Mesodermal cell (in vitro differentiated cells): ENCODE measurements around the gene SLC14A1.

Source experiments
- H3K27ac ChIP-seq: 2 replicates; pipeline ENCODE4 v1.7.0; 2013; ENCODE audit warnings: mild to moderate bottlenecking, low read depth, low read length, moderate library complexity; ENCODE audit not compliant: severe bottlenecking
- H3K36me3 ChIP-seq: 2 replicates; pipeline ENCODE4 v1.7.1; 2013; ENCODE audit warnings: mild to moderate bottlenecking, low read length, moderate library complexity; ENCODE audit not compliant: control insufficient read depth, insufficient read depth
- H3K4me1 ChIP-seq: one replicate; pipeline ENCODE4 v1.7.1; 2013; ENCODE audit warnings: mild to moderate bottlenecking, low read length; ENCODE audit not compliant: insufficient read depth, control insufficient read depth, poor library complexity, severe bottlenecking
- H3K4me3 ChIP-seq: 2 replicates; pipeline ENCODE4 v1.7.0; 2013; ENCODE audit warnings: low read length, control low read depth, mild to moderate bottlenecking; ENCODE audit not compliant: insufficient read depth, poor library complexity, severe bottlenecking; ENCODE audit errors: extremely low read depth
- H3K9me3 ChIP-seq: 2 replicates; pipeline ENCODE4 v1.7.1; 2013; ENCODE audit warnings: mild to moderate bottlenecking, low read length, moderate library complexity; ENCODE audit not compliant: control insufficient read depth
- WGBS, 2 experiments: methylation state at CpG; one replicate each; pipeline ENCODE4 v1.1.5; 2013; ENCODE audit warnings: missing lambda C conversion rate in 2 of 2; ENCODE audit not compliant: insufficient coverage in 2 of 2; 5-methylcytosine and 5-hydroxymethylcytosine counted together

SLC14A1 gene

GRCh38 chr18:45688833-45689232 is 35.1 kb upstream of the SLC14A1 start:
- Histone ChIP-seq H3K36me3 (no peaks in the 10 kb centered on the region), H3K9me3 (peaks cover 3% of the 10 kb centered on the region), H3K27ac (no peak overlapping the region), H3K4me1 (no peaks in the 10 kb centered on the region), H3K4me3 (no peak overlapping the region)
- 91 to 100% methylated on average over 3 to 4 of the region's 4 CpGs for WGBS, 2 experiments

GRCh38 chr18:45689396-45689795 is 34.6 kb upstream of the SLC14A1 start:
- H3K9me3 ChIP-seq: peaks cover 5% of the 10 kb centered on the region
- no peak overlapping the region for H3K27ac ChIP-seq
- H3K4me3 ChIP-seq: no peak overlapping the region
- WGBS, 2 experiments: 82% methylated on average over 1 of the region's 4 CpGs
- no peaks in the 10 kb centered on the region for H3K36me3 ChIP-seq
- no peaks in the 10 kb centered on the region for H3K4me1 ChIP-seq

GRCh38 chr18:45690975-45691815 is 32.8 kb upstream of the SLC14A1 start:
- no peak overlapping the region for H3K27ac ChIP-seq
- peaks cover 5% of the 10 kb centered on the region for H3K9me3 ChIP-seq
- WGBS, 2 experiments: 11 to 22% methylated on average over 8 to 10 of the region's 12 CpGs
- H3K4me1 ChIP-seq: no peaks in the 10 kb centered on the region
- no peak overlapping the region for H3K4me3 ChIP-seq
- no peaks in the 10 kb centered on the region for H3K36me3 ChIP-seq

GRCh38 chr18:45691816-45692179 is 32.2 kb upstream of the SLC14A1 start:
- H3K9me3 ChIP-seq: peaks cover 5% of the 10 kb centered on the region
- H3K27ac ChIP-seq: no peak overlapping the region
- H3K4me3 ChIP-seq: no peak overlapping the region
- H3K36me3 ChIP-seq: no peaks in the 10 kb centered on the region
- WGBS, 2 experiments: 76 to 78% methylated on average over 5 to 6 of the region's 7 CpGs
- no peaks in the 10 kb centered on the region for H3K4me1 ChIP-seq

- no peak overlapping the region for H3K4me3 ChIP-seq
- peaks cover 16% of the 10 kb centered on the region for H3K9me3 ChIP-seq
- no peaks in the 10 kb centered on the region for H3K36me3 ChIP-seq
- no peak overlapping the region for H3K27ac ChIP-seq
- no CpG with 5 or more reads among the region's 1 CpG for WGBS, 2 experiments
- H3K4me1 ChIP-seq: no peaks in the 10 kb centered on the region
Measured at GRCh38 chr18:45702708-45703265, 21.2 kb upstream of the SLC14A1 start.

- no peak overlapping the region for H3K27ac ChIP-seq
- peaks cover 14% of the 10 kb centered on the region for H3K9me3 ChIP-seq
- no peaks in the 10 kb centered on the region for H3K36me3 ChIP-seq
- no peak overlapping the region for H3K4me3 ChIP-seq
- H3K4me1 ChIP-seq: peaks cover 5% of the 10 kb centered on the region
- WGBS, 2 experiments: 75 to 97% methylated on average over 2 of the region's 4 CpGs
Measured at GRCh38 chr18:45708831-45709230, 15.2 kb upstream of the SLC14A1 start.

GRCh38 chr18:45712061-45712460 is 11.9 kb upstream of the SLC14A1 start:
- H3K9me3 ChIP-seq: peaks cover 10% of the 10 kb centered on the region
- no peaks in the 10 kb centered on the region for H3K36me3 ChIP-seq
- peaks cover 13% of the 10 kb centered on the region for H3K4me1 ChIP-seq
- H3K4me3 ChIP-seq: no peak overlapping the region
- H3K27ac ChIP-seq: no peak overlapping the region

- H3K9me3 ChIP-seq: peaks cover 10% of the 10 kb centered on the region
- 100% methylated on average over 1 of the region's 1 CpG for WGBS, 2 experiments
- no peak overlapping the region for H3K4me3 ChIP-seq
- peak overlapping the region; percentile 38 for H3K27ac ChIP-seq
- peaks cover 13% of the 10 kb centered on the region for H3K4me1 ChIP-seq
- H3K36me3 ChIP-seq: no peaks in the 10 kb centered on the region
Measured at GRCh38 chr18:45713239-45713638, 10.7 kb upstream of the SLC14A1 start.

GRCh38 chr18:45715212-45715780 is 8.7 kb upstream of the SLC14A1 start:
- Histone ChIP-seq H3K4me1 (peaks cover 13% of the 10 kb centered on the region), H3K36me3 (no peaks in the 10 kb centered on the region), H3K9me3 (no peaks in the 10 kb centered on the region), H3K27ac (no peak overlapping the region), H3K4me3 (no peak overlapping the region)
- WGBS, 2 experiments: 67 to 74% methylated on average over 4 to 5 of the region's 5 CpGs

GRCh38 chr18:45719106-45719505 is 4.9 kb upstream of the SLC14A1 start:
- Histone ChIP-seq H3K9me3 (no peaks in the 10 kb centered on the region), H3K36me3 (no peaks in the 10 kb centered on the region), H3K4me3 (no peak overlapping the region), H3K27ac (no peak overlapping the region), H3K4me1 (peaks cover 5% of the 10 kb centered on the region)
- 88 to 95% methylated on average over 6 to 7 of the region's 7 CpGs for WGBS, 2 experiments

GRCh38 chr18:45722899-45723298 is 1.1 kb upstream of the SLC14A1 start:
- no peaks in the 10 kb centered on the region for H3K36me3 ChIP-seq
- H3K4me3 ChIP-seq: no peak overlapping the region
- 0% methylated on average over 1 to 2 of the region's 5 CpGs for WGBS, 2 experiments
- H3K9me3 ChIP-seq: no peaks in the 10 kb centered on the region
- no peak overlapping the region for H3K27ac ChIP-seq
- H3K4me1 ChIP-seq: no peaks in the 10 kb centered on the region
